ENCODE data around the gene COQ8B. TPM values are rescaled to one million over a fixed set of nuclear protein-coding genes. Genes with fewer than 3 reads are reported as not detected.

COQ8B gene
- total RNA-seq, 1 experiment from 2014 or later, result 35.7 TPM

GRCh38 chr19:40750874-40751537, 34.3 kb upstream of the COQ8B start, which contains the start of gene SNRPA:
Gene SNRPA, plus strand, starts transcription at chr19:40751203. Its CDS starts 206 bp downstream, at chr19:40751409.
- ChIA-PET POLR2A (interaction anchor here (0.6 to 3.7 kb wide), 23 partner anchors 10 to 1338 kb away, joined by 3 to 147 read pairs (median 5); partner anchors contain the start of genes BLVRB, COQ8B, EGLN2 and ITPKC), CTCF (interaction anchor here (0.6 to 1.9 kb wide), 8 partner anchors 26 to 453 kb away, joined by 3 to 8 read pairs (median 4); partner anchors contain the start of gene EGLN2)
- intact Hi-C loops (cut with micrococcal nuclease; ENCODE audit: unreplicated experiment), result loop anchor here (1.0 to 10.0 kb wide), 5 partner anchors 27 to 86 kb away; partner anchors contain the start of genes COQ8B, NUMBL and RAB4B
- Mint-ChIP-seq H3K27me3 (ENCODE audit: insufficient read depth, unreplicated experiment) (no peaks in the 10 kb centered on the region), H3K9me3 (ENCODE audit: unreplicated experiment) (no peaks in the 10 kb centered on the region), H3K27ac (ENCODE audit: unreplicated experiment) (peak within 1 kb of the TSS; percentile 98), H3K4me1 (ENCODE audit: low read depth, unreplicated experiment) (peaks cover 25% of the 10 kb centered on the region), H3K36me3 (ENCODE audit: insufficient read depth, unreplicated experiment) (peaks cover 71% of the 10 kb centered on the region), H3K4me3 (ENCODE audit: unreplicated experiment) (peak within 1 kb of the TSS; percentile 93)
- no peak for TF ChIP-seq CTCF (IDR thresholded peaks at IDR 0.05; ENCODE audit: insufficient read depth in 1 of 2, low read depth in 1 of 2, low read length in 1 of 2, severe bottlenecking in 1 of 2, unreplicated experiment in 1 of 2)
- no TSS peak for BruUV-seq (replicated peaks)
- peak; percentile 98 to 99 for DNase-seq
- Histone ChIP-seq H3K4me1 (peaks cover 21% of the 10 kb centered on the region), H3K36me3 (ENCODE audit: control insufficient read depth, insufficient read depth, low read length) (peaks cover 2% of the 10 kb centered on the region; the same call in 1 of the 2 replicates), H3K27me3 (replicated peaks; ENCODE audit: control insufficient read depth, insufficient read depth, low read length) (no peaks in the 10 kb centered on the region), H3K4me3 (ENCODE audit: low read depth, low read length) (peak within 1 kb of the TSS; percentile 73), H3K9me3 (no peaks in the 10 kb centered on the region)

DNA sequence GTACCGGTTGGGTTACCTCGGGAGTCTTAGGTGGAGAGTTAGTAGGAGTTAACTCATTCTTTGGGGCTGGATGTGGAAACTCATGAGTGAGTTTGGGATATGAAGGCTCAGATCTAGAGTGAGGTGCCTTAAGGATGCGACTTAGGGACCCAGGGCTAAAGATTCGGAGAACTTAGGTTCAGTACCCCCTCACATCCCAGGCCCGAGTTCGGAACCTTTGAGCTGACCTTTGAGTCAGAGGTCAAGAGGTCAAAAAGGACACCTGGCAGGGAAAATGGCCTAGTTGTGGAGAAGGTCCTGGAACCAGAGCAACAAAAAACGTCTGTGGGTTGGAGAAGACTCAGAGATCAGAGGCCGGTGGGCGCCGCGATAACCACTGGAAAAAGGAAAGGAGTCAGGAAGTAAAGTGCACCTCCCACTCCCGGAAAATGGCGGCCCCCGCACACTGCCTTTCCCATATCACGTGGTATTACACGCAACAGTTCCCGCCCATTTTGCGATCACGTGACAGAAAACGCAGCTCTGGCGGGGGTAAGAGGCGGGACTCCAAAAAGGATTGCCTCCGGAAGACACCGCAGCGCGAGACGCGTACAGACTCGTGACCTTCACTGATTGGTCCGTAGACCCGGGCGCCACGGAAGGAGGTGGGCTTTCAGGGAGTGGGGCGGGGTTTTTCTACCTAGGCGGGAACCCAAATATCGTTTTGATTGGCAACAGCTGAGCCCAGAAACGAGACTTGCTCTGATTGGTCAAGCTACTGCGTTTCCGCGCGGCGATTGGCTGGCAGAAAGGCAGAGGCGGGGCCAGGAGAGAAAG, 33.6 kb upstream of the COQ8B start, which contains the start of gene ACTMAP:
ACTMAP (minus strand) TSS at position 420 of the 816 bp plus-strand sequence. CDS start 674 bp downstream, outside the sequence.
- peaks cover 65% of the 10 kb centered on the region for H3K36me3 Mint-ChIP-seq (ENCODE audit: insufficient read depth, unreplicated experiment)
- BruUV-seq (replicated peaks), result TSS peak; percentile 83
- Histone ChIP-seq H3K36me3 (ENCODE audit: control insufficient read depth, insufficient read depth, low read length) (peaks cover under 1% of the 10 kb centered on the region; the same call in 1 of the 2 replicates), H3K27me3 (replicated peaks; ENCODE audit: control insufficient read depth, insufficient read depth, low read length) (no peaks in the 10 kb centered on the region), H3K9me3 (no peaks in the 10 kb centered on the region), H3K4me1 (peaks cover 28% of the 10 kb centered on the region), H3K4me3 (ENCODE audit: low read depth, low read length) (peak within 1 kb of the TSS; percentile 73)
- DNase-seq, result peak; percentile 100
- H3K9me3 Mint-ChIP-seq (ENCODE audit: unreplicated experiment), result no peaks in the 10 kb centered on the region
- peak within 1 kb of the TSS; percentile 98 for H3K27ac Mint-ChIP-seq (ENCODE audit: unreplicated experiment)
- intact Hi-C loops (cut with micrococcal nuclease; ENCODE audit: unreplicated experiment), result loop anchor here (1.0 to 10.0 kb wide), 3 partner anchors 48 to 85 kb away; partner anchors contain the start of gene NUMBL
- peaks cover 27% of the 10 kb centered on the region for H3K4me1 Mint-ChIP-seq (ENCODE audit: low read depth, unreplicated experiment)
- POLR2A ChIA-PET, result interaction anchor here (0.5 to 3.7 kb wide), 26 partner anchors 10 to 1338 kb away, joined by 3 to 147 read pairs (median 5); partner anchors contain the start of genes BLVRB, COQ8B, EGLN2 and ITPKC
- no peaks in the 10 kb centered on the region for H3K27me3 Mint-ChIP-seq (ENCODE audit: insufficient read depth, unreplicated experiment)
- CTCF ChIA-PET, result interaction anchor here (0.6 to 1.9 kb wide), 8 partner anchors 27 to 454 kb away, joined by 3 to 8 read pairs (median 4); partner anchors contain the start of gene EGLN2
- H3K4me3 Mint-ChIP-seq (ENCODE audit: unreplicated experiment), result peak within 1 kb of the TSS; percentile 93
- no peak for TF ChIP-seq CTCF (IDR thresholded peaks at IDR 0.05; ENCODE audit: insufficient read depth in 1 of 2, low read depth in 1 of 2, low read length in 1 of 2, severe bottlenecking in 1 of 2, unreplicated experiment in 1 of 2)

DNA sequence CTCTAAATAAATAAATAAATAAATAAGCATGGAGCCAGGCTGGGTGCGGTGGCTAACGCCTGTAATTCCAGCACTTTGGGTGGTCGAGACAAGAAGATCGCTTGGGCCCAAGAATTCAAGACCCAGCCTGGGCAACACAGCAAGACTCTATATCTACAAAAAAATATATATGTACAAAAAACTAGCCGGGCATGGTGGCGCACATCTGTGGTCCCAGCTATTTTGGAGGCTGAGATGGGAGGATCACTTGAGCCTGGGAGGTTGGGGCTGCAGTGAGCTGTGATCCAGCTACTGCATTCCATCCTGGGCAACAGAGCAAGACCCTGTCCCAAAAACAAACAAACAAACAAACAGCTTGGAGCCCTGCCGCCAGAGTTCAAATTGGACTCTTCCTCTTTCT, 30.9 kb upstream of the COQ8B start:
- no peak for DNase-seq
- Mint-ChIP-seq H3K4me3 (ENCODE audit: unreplicated experiment) (no peak overlapping the region), H3K4me1 (ENCODE audit: low read depth, unreplicated experiment) (peaks cover 21% of the 10 kb centered on the region), H3K27me3 (ENCODE audit: insufficient read depth, unreplicated experiment) (no peaks in the 10 kb centered on the region), H3K27ac (ENCODE audit: unreplicated experiment) (no peak overlapping the region), H3K9me3 (ENCODE audit: unreplicated experiment) (no peaks in the 10 kb centered on the region), H3K36me3 (ENCODE audit: insufficient read depth, unreplicated experiment) (peaks cover 62% of the 10 kb centered on the region)
- BruUV-seq (replicated peaks), result no TSS peak
- ChIA-PET POLR2A (no interaction called here), CTCF (no interaction called here)
- TF ChIP-seq CTCF (IDR thresholded peaks at IDR 0.05; ENCODE audit: insufficient read depth in 1 of 2, low read depth in 1 of 2, low read length in 1 of 2, severe bottlenecking in 1 of 2, unreplicated experiment in 1 of 2), result no peak
- intact Hi-C loops (cut with micrococcal nuclease; ENCODE audit: unreplicated experiment), result no loop called here
- no peaks in the 10 kb centered on the region for H3K36me3 ChIP-seq (ENCODE audit: control insufficient read depth, insufficient read depth, low read length)
- H3K4me3 ChIP-seq (ENCODE audit: low read depth, low read length), result no peak overlapping the region
- peaks cover 28% of the 10 kb centered on the region for H3K4me1 ChIP-seq
- no peaks in the 10 kb centered on the region for H3K27me3 ChIP-seq (replicated peaks; ENCODE audit: control insufficient read depth, insufficient read depth, low read length)
- H3K9me3 ChIP-seq, result no peaks in the 10 kb centered on the region

Measured in Caco-2 (cell line).